Brain microvascular endothelial cell (primary cell): Measurements from ENCODE around the gene PCBP3.
"Not testable (repeated sequence)": the region's sequence is repeated elsewhere in the genome, so short reads cannot be mapped to it uniquely, and the experiment has no call there.

Experiments
- DNase-seq: peaks from one replicate; pipeline ENCODE4 v3.0.0-alpha.2; 2020
- H3K27ac ChIP-seq: fragments of 250-450 bp; sonication (Bioruptor Pico); 2 replicates; pipeline ENCODE4 v1.5.1; 2020; ENCODE audit warnings: mild to moderate bottlenecking, moderate library complexity
- H3K27me3 ChIP-seq: fragments of 250-450 bp; sonication (Bioruptor Pico); replicated peaks from 2 replicates; pipeline ENCODE4 v1.5.1; 2020; ENCODE audit warnings: mild to moderate bottlenecking
- H3K36me3 ChIP-seq: fragments of 250-450 bp; sonication (Bioruptor Pico); replicated peaks from 2 replicates; pipeline ENCODE4 v1.5.1; 2020; ENCODE audit warnings: mild to moderate bottlenecking
- H3K4me3 ChIP-seq: 2 replicates; pipeline ENCODE4 v1.5.1; 2011; ENCODE audit warnings: low read depth, mild to moderate bottlenecking, control low read depth, low read length, moderate library complexity
- in situ Hi-C: cut with HindIII; loops from 2 replicates; pipeline ENCODE4 v1.10.0; 2017; ENCODE audit warnings: low sequenced_read_pairs, low pct_ligation_motif_present
- TF ChIP-seq, protein P1 (sequence below): IDR thresholded peaks from 2 replicates; pipeline ENCODE4 v1.5.1; 2011; ENCODE audit warnings: low read depth, mild to moderate bottlenecking, moderate library complexity, low read length, control low read depth, inconsistent platforms; ENCODE audit errors: missing control alignments

Gene PCBP3

GRCh38 chr21:45802956-45803617 is 159.6 kb downstream of the PCBP3 start:
- no peak for DNase-seq
- in situ Hi-C loops, result no loop called here
- Histone ChIP-seq H3K4me3 (no peak overlapping the region), H3K36me3 (no peaks in the 10 kb centered on the region), H3K27me3 (no peaks in the 10 kb centered on the region), H3K27ac (no peak overlapping the region)
- TF ChIP-seq, protein P1, sequence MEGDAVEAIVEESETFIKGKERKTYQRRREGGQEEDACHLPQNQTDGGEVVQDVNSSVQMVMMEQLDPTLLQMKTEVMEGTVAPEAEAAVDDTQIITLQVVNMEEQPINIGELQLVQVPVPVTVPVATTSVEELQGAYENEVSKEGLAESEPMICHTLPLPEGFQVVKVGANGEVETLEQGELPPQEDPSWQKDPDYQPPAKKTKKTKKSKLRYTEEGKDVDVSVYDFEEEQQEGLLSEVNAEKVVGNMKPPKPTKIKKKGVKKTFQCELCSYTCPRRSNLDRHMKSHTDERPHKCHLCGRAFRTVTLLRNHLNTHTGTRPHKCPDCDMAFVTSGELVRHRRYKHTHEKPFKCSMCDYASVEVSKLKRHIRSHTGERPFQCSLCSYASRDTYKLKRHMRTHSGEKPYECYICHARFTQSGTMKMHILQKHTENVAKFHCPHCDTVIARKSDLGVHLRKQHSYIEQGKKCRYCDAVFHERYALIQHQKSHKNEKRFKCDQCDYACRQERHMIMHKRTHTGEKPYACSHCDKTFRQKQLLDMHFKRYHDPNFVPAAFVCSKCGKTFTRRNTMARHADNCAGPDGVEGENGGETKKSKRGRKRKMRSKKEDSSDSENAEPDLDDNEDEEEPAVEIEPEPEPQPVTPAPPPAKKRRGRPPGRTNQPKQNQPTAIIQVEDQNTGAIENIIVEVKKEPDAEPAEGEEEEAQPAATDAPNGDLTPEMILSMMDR, result no peak

DNA sequence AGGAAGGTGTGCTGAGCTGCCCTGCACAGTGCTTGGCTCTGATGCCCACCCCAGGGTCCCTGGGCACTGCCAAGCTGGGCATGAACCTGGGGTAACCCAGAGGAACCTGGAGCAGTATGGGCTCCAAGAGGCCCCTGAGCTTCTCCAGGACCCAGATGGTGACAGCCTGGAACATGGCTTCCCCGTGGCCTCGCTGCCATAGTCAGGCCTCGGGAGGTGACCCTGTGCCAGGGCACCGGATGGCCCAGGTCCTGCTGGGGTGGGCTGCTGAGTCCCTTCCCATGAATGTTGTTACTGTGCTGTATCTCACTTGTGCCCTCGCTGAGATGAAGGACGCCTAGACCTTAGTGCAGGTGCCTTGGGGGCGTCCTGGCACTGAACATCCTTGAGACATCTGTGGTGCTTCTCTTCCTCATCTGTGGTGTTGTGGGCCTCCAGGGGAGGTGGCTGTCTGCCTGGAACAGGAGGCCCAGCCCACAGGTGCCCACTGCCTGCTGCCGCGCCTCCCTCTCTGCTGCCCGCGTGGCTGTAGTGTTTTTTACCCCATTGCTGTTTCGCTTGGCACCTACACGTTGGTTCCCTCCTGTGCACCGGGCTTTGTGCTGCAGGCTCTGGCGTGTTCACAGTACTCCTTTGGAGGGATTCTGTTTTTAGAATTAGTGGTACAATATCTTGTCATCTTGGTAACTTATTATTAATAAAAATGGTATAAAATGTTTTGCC is 160.3 kb downstream of the PCBP3 start:
- Histone ChIP-seq H3K27me3 (no peaks in the 10 kb centered on the region), H3K4me3 (no peak overlapping the region), H3K27ac (no peak overlapping the region), H3K36me3 (no peaks in the 10 kb centered on the region)
- no peak for DNase-seq
- TF ChIP-seq, protein P1, result no peak
- in situ Hi-C loops, result no loop called here

DNA sequence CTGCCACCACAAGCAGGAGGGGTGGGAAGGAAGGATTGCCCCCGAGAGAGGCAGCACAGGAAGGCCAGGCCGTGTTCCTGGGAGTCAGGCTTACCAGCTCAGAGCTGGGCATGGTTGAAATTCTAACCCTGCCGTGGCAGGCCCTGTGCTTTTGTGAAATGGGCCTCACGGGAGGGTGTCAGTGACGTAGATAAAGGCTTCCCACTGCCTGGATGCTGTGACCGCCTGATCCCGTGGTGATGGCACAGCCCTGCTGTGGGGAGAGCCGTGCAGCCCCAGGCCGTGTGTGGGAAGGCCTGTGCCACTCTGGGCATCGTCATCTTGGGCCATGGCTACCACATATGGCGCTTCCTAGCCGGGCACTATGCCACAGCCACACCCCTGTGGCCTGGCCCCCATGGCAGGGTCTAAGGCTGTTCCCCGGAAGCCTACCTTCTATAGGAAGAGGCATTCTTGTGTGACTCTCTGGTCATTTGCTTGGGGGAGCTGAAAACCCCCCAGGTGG is 161.3 kb downstream of the PCBP3 start:
- in situ Hi-C loops, result no loop called here
- no peak for DNase-seq
- Histone ChIP-seq H3K36me3 (no peaks in the 10 kb centered on the region), H3K4me3 (no peak overlapping the region), H3K27me3 (no peaks in the 10 kb centered on the region), H3K27ac (no peak overlapping the region)
- TF ChIP-seq, protein P1, result no peak

DNA sequence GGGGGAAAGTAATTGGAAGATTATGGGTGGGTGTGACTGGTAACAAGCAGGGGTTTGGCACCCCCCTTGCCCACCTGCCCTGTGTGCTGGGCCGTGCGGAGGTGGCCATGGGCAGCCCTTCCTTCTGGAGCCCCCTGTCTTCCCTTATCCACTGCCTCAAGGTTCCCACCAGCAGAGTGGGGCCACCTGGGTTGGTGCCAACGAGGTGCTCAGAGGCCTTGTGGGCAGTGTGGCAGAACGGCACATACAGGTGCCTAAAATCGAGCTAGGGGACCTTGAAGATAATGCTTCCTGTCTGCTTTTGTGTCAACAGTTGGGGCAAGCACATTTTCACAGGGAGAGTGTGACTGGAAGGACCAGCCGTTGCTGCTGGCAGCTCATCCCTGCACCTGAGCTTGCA is 161.8 kb downstream of the PCBP3 start:
- Histone ChIP-seq H3K36me3 (no peaks in the 10 kb centered on the region), H3K4me3 (no peak overlapping the region), H3K27ac (no peak overlapping the region), H3K27me3 (no peaks in the 10 kb centered on the region)
- DNase-seq, result no peak
- in situ Hi-C loops, result no loop called here
- TF ChIP-seq, protein P1, result no peak

GRCh38 chr21:45806042-45806441 is 162.5 kb downstream of the PCBP3 start:
- H3K27me3 ChIP-seq, result no peaks in the 10 kb centered on the region
- H3K27ac ChIP-seq, result no peak overlapping the region
- in situ Hi-C loops, result no loop called here
- no peaks in the 10 kb centered on the region for H3K36me3 ChIP-seq
- H3K4me3 ChIP-seq, result no peak overlapping the region
- no peak for DNase-seq
- TF ChIP-seq, protein P1, result no peak

GRCh38 chr21:45808663-45809062 is 165.1 kb downstream of the PCBP3 start:
- H3K4me3 ChIP-seq, in situ Hi-C loops, H3K36me3 ChIP-seq, H3K27ac ChIP-seq, H3K27me3 ChIP-seq, DNase-seq: not testable (repeated sequence)
